BJ (cell line): ENCODE data around the gene EXD3. TPM values are rescaled to one million over a fixed set of nuclear protein-coding genes. Genes with fewer than 3 reads are reported as not detected.

Source experiments
- CTCF ChIA-PET: fragments of 350-600 bp; formaldehyde crosslinking; extraction: SDS; loops from one replicate; lab custom pipeline; 2021; ENCODE audit warnings: antibody characterized with exemption, inconsistent platforms; lab: Yijun Ruan, JAX
- POLR2A ChIA-PET: fragments of 300-600 bp; sonication (Branson Sonifier 250); formaldehyde crosslinking; extraction: SDS; loops from one replicate; lab custom pipeline; 2021; ENCODE audit warnings: antibody characterized with exemption; lab: Charles Lee
- DNase-seq: peaks from one replicate; pipeline ENCODE4 v3.0.0-alpha.2; 2011; ENCODE audit warnings: low read depth
- H3K27me3 ChIP-seq: 2 replicates; pipeline ENCODE4 v1.6.0; 2011; ENCODE audit warnings: low read length; ENCODE audit not compliant: control insufficient read depth, insufficient read depth
- H3K36me3 ChIP-seq: 2 replicates; pipeline ENCODE4 v1.5.1; 2011; ENCODE audit warnings: low read length; ENCODE audit not compliant: control insufficient read depth, insufficient read depth
- H3K4me3 ChIP-seq: 2 replicates; pipeline ENCODE4 v1.5.1; 2011; ENCODE audit warnings: low read depth, mild to moderate bottlenecking, control low read depth, low read length
- polyA plus RNA-seq: library from polyadenylated mRNA; depleted of rRNA; stranded (reverse); fragments of >200 nt; gene quantifications from 2 replicates; pipeline ENCODE4 v1.2.3, GENCODE V29; 2011
- TF ChIP-seq, protein P1 (sequence below): IDR thresholded peaks from 2 replicates; pipeline ENCODE4 v1.5.1; 2011; ENCODE audit warnings: low read depth, mild to moderate bottlenecking, control low read depth, inconsistent platforms, low read length, moderate library complexity; ENCODE audit not compliant: insufficient read depth

The EXD3 gene
- polyA plus RNA-seq, 1 experiment = 5.4 TPM

- Histone ChIP-seq H3K36me3 (peaks cover 22% of the 10 kb centered on the region), H3K4me3 (peak overlapping the region; percentile 88), H3K27me3 (no peaks in the 10 kb centered on the region)
- ChIA-PET POLR2A (interaction anchor here (0.6 kb wide), 1 partner anchor 133 kb away, joined by 3 read pairs; no protein-coding TSS in a partner anchor), CTCF (interaction anchor here (0.7 to 2.3 kb wide), 6 partner anchors 9 to 246 kb away, joined by 3 to 11 read pairs (median 4); partner anchors contain the start of genes EXD3, NELFB and NOXA1)
- TF ChIP-seq, protein P1, sequence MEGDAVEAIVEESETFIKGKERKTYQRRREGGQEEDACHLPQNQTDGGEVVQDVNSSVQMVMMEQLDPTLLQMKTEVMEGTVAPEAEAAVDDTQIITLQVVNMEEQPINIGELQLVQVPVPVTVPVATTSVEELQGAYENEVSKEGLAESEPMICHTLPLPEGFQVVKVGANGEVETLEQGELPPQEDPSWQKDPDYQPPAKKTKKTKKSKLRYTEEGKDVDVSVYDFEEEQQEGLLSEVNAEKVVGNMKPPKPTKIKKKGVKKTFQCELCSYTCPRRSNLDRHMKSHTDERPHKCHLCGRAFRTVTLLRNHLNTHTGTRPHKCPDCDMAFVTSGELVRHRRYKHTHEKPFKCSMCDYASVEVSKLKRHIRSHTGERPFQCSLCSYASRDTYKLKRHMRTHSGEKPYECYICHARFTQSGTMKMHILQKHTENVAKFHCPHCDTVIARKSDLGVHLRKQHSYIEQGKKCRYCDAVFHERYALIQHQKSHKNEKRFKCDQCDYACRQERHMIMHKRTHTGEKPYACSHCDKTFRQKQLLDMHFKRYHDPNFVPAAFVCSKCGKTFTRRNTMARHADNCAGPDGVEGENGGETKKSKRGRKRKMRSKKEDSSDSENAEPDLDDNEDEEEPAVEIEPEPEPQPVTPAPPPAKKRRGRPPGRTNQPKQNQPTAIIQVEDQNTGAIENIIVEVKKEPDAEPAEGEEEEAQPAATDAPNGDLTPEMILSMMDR = no peak
- no peak for DNase-seq
These were observed 144.8 kb downstream of the EXD3 start for GRCh38 chr9:137278061-137278701.

DNA sequence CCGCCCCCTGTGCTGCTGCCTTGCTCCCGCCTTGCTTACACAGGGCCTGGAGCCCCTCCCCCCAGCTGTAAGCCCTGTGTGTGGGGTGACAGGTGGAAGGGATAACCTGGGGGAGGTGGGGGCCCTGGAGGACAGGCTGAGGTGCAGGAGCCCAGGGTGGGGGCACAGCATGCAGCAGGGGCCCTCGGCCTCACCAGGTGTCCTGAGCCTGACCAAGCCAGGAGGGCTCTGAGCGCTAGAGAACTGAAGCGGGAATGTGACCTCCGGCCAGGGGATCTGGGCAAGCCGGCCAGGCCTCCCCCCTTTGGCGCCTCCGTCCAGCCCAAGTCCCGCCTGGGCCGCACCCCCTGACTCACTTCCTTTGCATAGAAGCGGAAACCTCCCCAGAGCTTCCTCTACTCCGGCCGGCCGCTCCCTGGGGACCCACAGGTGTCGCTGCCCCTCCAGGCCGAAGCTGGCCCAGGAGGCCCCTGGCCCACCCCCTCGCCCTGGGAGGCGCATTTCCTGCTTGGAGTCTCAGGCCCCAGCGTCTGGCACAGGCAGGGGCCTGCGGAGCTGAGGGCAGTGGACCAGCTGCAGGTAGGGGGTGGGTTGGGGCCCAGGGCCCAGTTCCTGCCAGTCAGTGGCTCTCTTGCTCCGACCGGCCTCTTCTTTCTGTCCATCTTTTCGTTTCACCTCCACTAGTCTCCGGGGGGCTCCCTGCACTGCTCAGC lies 145.5 kb downstream of the EXD3 start, which contains the start of gene TOR4A:
TSS of gene TOR4A (plus strand) at position 398 of the 713 bp plus-strand sequence. CDS start 964 bp downstream, outside the sequence.
- TF ChIP-seq, protein P1 = peak; percentile 57
- peak; percentile 31 for DNase-seq
- POLR2A ChIA-PET = interaction anchor here (0.6 kb wide), 1 partner anchor 133 kb away, joined by 3 read pairs; no protein-coding TSS in a partner anchor
- Histone ChIP-seq H3K4me3 (peak within 1 kb of the TSS; percentile 88), H3K27me3 (no peaks in the 10 kb centered on the region), H3K36me3 (peaks cover 21% of the 10 kb centered on the region)
- CTCF ChIA-PET = interaction anchor here (0.7 to 2.3 kb wide), 9 partner anchors 9 to 247 kb away, joined by 3 to 11 read pairs (median 4); partner anchors contain the start of genes EXD3, NELFB and NOXA1

- TF ChIP-seq, protein P1 = no peak
- Histone ChIP-seq H3K27me3 (no peaks in the 10 kb centered on the region), H3K4me3 (peak overlapping the region; percentile 88), H3K36me3 (peaks cover 25% of the 10 kb centered on the region)
- ChIA-PET CTCF (interaction anchor here (0.9 to 2.3 kb wide), 10 partner anchors 8 to 248 kb away, joined by 3 to 11 read pairs (median 4); partner anchors contain the start of genes EXD3, NELFB and NOXA1), POLR2A (no interaction called here)
- no peak for DNase-seq
These were observed 146.3 kb downstream of the EXD3 start for GRCh38 chr9:137276473-137277328.

DNA sequence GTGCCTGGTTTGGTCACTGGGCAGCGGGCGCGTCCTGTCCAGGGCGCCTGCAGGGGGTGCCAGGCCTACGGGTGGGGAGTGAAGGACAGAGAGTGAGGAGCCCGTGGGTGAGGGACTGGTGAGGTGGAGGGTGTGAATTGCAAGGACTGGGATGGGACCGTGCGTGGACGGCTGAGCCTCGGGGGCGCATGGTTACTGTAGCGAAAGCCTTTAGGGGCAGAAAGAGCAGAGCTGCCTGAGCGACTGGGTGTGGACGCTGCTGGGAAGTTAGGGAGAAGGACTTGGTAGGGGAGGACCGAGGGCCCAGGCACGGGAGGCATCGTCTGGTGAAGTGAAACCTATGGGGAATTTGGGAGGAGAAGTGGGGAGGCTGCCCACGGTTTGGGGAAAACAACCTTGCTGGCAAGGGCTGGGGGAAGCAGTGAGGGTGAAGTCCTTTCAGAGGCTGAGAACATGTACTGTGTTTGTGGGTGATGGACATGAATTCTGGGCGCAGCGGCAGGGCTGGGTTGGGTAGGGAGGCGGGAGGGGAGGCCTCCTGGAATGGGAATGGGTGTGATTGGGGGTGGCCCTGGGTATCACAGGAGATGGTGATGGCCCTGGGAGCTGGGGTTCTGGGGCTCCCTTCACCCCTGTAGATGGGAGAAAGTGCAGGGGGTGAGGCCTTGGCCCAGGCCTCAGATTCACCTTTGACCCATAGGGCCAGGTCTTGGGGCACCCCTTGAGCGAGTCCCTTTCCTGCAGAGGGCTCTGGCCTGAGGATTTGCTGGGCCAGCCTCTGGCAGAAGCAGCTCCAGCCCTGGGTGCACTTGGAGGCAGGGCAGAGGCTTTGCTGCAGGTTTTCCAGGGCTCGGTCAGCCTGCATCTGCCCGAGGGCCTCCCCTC lies 147.1 kb downstream of the EXD3 start:
- TF ChIP-seq, protein P1 = no peak
- Histone ChIP-seq H3K27me3 (no peaks in the 10 kb centered on the region), H3K4me3 (no peak overlapping the region), H3K36me3 (peaks cover 24% of the 10 kb centered on the region)
- no peak for DNase-seq
- ChIA-PET POLR2A (no interaction called here), CTCF (interaction anchor here (0.8 to 2.3 kb wide), 6 partner anchors 8 to 130 kb away, joined by 3 to 11 read pairs (median 4); no protein-coding TSS in a partner anchor)
